GM18868 (cell line): ENCODE measurements around the gene CPXM2.

Experiments used
- ATAC-seq: cut with Tn5 transposase; IDR thresholded peaks from one replicate; pipeline ENCODE4 v1.9.1; 2021; ENCODE audit warnings: mild to moderate bottlenecking, moderate library complexity; ENCODE audit not compliant: unreplicated experiment

The CPXM2 gene

DNA sequence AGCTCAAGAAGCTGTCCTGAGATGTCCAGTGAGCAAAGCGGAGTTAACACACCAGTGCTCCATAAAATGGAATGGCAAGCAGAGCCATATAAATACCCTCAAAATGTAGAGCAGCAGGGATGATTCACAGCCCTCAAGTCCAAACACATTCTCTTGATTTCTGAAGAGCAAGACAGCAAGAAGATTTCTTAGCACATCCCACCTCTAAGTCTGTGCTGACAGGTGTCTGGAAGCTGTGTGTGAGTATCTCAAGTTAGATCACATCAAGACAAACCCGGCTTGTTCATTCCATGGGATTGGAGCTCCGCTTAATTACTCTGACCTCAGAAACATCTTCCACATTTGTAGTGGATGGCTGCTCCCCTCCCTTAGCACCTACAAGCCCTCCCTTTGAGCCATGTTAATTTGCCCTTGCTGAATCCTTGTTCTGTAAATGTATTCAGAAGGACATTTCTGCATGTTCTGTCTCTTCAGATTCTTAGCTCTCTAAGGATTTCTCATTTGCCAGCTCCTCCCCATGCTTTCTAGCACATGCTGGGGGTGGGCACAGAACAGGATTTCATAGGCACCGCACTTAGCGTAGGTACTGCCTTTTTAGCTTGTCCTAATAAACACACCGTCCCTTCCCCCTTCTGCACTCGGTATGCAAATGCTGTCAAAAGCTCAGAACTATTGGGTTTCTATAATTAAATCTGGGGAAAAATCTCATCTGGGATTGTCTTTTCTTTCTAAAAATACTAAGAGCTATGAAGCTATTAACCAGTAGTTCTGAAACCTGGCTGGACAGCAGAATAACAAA is 112.7 kb downstream of the CPXM2 start:
- no peak for ATAC-seq

GRCh38 chr10:123777881-123778280 is 113.7 kb downstream of the CPXM2 start:
- no peak for ATAC-seq

GRCh38 chr10:123774132-123774742 is 117.4 kb downstream of the CPXM2 start:
- ATAC-seq = no peak

DNA sequence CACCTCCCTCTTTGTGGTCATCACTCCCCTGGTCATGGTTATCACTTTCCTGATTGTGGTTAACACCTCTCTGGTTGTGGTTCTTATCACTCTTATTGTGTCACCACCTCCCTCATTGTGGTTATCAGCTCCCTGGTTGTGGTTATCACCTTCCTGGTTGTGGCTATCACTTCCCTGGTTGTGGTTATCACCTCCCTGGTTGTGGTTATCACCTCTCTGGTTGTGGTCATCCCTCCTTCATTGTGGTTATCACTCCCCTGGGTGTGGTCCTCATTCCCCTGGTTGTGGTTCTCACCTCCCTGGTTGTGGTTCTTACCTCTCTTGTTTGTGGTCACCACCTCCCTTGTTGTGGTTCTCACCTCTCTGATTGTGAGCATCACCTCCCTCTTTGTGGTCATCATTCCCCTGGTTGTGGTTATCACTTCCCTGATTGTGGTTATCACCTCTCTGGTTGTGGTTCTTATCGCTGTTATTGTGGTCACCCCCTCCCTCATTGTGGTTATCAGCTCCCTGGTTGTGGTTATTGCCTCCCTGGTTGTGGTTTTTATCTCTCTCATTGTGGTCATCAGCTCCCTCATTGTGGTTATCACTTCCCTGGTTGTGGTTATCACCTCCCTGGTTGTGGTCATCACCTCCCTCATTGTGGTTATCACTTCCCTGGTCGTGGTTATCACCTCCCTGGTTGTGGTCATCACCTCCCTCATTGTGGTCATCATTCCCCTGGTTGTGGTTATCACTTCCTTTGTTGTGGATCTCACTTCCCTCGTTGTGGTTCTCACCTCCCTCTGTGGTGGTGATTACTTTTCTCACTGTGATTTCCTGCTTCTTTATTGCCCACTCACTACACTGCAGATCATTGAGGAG is 118.7 kb downstream of the CPXM2 start:
- no peak for ATAC-seq

GRCh38 chr10:123771877-123772644 is 119.5 kb downstream of the CPXM2 start:
- ATAC-seq = no peak

DNA sequence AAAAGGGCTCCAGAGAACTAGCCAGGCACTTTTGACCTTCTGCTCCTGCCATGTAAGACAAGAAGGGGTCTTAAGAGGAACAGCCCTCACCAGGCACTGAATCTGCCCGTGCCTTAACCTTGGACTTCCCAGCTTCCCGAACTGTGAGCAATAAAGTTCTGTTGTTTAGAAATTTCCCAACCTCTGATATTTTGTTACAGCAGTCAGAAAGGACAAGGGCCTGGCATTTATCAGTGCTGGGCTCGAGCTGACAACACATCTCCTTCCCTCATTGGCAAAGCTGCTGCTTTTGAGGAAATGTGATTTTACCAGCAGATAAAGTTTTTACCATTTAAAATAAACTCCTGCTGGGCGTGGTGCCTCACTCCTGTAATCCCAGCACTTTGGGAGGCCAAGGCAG is 122.0 kb downstream of the CPXM2 start:
- no peak for ATAC-seq

DNA sequence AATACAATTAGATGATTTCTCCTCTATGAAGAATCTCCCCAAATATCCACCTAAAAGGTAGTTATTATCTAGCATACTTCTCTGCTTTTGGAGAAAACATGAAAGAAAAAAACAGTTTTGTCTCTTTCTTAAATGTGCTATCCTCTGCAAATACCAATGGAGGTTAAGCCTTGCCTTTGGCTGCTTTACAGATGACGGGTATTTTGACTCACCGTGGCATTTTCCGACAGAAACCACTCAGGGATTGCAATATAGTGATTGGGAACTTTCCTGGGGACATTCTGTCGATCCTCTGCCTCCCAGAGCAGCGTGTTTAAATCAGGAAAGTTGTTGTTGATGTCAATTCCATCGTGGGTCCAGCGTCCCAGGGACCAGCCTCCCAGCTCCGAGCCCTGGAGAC is 124.8 kb downstream of the CPXM2 start:
- ATAC-seq = no peak

DNA sequence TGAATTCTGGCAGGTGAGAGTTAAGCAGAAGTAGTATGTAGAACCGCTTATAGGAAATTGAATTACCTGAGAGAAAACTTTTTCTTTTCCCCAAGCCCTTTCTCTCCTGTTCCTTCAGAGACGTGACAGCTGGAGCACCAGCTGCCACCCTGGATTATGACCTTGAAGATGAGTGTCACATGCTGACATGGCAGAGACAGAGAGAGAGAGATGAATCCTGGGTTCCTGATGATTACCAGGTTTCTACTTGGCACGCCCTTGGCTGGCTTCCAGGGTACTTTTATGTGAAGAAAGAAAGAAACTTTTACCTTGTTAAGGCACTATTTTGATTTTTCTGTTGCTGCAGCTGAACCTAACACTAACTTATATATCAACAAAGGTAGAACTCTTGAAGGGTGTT is 125.6 kb downstream of the CPXM2 start:
- no peak for ATAC-seq

GRCh38 chr10:123761666-123762230 is 129.9 kb downstream of the CPXM2 start:
- no peak for ATAC-seq

DNA sequence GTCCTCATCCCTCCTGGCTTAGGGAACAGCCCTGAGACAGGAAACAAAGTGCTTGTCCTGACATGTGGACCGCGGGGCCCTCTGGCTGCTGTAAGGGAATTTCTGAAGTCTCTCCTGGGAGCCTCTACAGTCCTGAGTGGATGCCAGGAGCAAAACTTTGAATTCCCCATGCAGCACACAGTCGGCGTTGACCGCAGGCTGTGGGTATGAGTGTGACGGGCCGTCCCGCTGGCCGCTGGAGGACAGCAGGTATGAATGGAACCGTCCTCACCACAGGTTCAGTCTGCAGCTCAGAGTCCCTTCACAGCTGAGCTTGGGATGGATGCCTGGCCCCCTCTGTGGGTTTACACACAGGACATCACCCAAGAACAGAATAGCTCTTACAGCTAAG is 130.6 kb downstream of the CPXM2 start:
- no peak for ATAC-seq

GRCh38 chr10:123760356-123761037 is 131.1 kb downstream of the CPXM2 start:
- ATAC-seq = no peak

DNA sequence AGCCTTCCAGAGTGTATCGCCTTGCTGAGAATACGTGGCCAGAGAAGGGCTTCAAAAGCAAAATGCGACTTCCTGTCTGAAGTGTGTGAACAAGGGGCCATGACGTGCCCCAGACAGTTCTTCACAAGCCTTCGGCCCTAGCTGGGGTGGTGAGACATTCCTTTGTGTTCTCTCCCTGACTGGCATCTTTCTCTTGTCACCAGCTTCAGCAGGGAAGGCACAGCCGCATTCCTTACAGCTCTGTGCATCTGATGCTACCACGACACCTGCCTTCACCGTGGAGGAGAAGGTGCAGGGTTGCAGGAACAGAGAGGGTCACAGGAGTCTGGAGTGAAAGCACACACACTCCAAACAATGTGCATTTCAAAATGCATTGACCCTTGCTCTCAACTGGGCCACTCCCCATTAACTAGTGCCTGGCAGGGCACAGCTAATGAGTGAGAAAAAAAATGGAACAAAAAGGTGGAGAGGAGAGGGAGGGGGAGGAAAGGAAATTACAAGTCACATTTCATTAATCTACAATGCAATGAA is 132.0 kb downstream of the CPXM2 start:
- no peak for ATAC-seq

- ATAC-seq = no peak
Observed at GRCh38 chr10:123759041-123759440, 132.6 kb downstream of the CPXM2 start.

DNA sequence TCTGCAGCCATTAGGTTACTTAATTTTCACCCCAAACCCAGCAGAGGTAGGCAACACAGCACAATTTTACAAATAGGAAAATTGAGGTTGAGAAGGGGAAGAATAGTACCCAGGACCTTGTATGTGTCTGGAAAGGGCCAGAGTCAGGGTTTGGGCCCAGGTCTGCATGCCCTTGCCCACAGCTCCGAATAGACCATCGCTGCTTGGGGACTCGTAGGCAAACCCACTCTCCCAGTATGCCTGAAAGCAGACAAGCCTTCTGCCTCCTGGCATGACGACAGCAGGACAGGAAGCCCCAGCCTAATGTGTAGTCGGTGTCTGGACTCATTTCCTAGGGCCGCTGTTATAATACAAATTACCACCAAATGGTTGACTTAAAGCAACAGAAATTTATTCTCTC is 133.8 kb downstream of the CPXM2 start:
- no peak for ATAC-seq

DNA sequence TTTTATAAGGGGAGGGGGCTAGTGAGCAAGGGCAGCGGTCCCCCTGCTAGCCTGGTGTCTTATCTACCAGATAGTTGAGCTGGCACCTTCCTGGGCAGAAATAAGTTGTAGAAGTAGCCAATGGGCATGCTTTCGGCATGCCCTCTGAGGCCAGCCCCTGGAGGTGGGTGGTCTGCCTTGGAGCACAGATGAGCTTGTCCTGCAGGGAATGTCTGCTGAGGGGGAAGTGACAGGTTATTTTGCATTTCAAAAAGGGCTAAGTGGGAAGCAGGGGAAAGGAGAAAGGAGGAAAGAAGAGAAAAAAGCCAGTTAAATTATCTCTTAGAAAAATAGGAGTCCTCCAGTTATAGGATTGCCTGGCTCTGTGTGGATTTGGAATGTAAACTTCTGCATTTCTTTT is 136.5 kb downstream of the CPXM2 start:
- no peak for ATAC-seq

DNA sequence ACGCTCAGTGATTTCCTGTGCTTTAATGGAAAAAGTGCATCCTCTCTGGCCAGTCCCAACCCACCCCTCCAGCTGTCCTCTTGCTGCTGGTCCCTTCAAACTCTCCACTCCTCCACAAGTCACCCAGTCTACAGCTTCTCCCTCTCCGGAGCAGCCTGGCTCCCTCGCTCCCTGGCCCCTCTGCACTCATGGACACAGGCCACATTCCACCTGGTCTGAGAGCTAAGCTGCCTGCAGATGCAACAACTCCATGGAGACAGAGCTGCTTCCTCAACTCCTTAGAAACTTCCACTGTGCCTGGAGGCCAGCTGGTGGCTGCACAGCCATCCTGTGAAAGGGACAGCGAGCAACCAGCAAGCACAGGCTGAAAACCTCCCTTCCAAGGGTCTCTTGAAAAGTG is 137.5 kb downstream of the CPXM2 start:
- no peak for ATAC-seq

GRCh38 chr10:123751342-123752134 is 140.1 kb downstream of the CPXM2 start:
- no peak for ATAC-seq

DNA sequence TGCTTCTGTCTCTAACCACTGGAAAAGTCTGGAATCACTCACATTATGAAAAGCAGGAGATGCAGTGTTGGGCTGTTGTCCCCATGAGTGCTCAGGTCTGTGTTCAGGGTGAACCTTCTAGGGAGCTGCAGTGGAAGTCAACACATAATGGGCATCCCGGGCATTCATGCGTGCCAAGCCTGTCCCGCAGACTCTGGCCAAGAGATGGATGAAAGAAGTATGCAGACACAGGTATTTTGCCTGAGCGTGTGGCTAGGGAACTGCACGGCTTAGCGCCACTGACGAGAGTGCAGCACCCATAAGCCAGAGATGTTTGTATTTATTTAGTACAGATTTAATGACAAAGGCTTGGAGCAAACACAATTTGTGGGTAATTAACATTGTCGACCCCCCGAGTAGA is 140.7 kb downstream of the CPXM2 start:
- ATAC-seq = no peak

DNA sequence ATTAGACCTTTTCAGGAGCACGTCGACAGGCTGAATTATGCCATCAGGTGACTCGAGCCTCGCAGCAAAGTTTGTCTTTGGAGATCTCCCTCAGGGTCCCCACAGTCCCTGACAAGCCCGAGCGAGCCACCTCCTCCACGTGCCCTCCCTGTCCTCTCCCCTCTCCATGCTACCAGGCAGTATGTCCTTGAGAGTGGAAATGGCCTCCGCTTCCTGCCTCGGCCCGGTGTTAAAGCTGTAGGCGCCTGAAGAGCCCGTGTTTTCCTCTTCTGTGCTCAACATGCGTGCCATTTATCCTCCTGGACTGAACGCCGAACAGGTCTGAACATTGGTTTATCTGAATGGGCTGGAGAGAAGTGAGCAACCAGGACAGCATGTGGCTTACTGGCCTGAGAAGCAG is 142.9 kb downstream of the CPXM2 start:
- ATAC-seq = no peak
